OCI-LY3 (cell line): ENCODE results near the gene SFPQ.

ENCODE experiments used
- EZH2phosphoT487 ChIP-seq: fragments of 200-600 bp; shearing (Covaris generic); IDR thresholded peaks from 2 replicates; pipeline ENCODE4 v1.6.1; 2018; ENCODE audit warnings: antibody characterized with exemption, mixed run types, low read depth
- TF ChIP-seq, protein P1 (sequence below): fragments of 200-600, 300-600 bp; sonication (generic); IDR thresholded peaks from 2 replicates; pipeline ENCODE4 v1.5.1; 2014; ENCODE audit warnings: antibody characterized with exemption, low read length, low read depth

DNA sequence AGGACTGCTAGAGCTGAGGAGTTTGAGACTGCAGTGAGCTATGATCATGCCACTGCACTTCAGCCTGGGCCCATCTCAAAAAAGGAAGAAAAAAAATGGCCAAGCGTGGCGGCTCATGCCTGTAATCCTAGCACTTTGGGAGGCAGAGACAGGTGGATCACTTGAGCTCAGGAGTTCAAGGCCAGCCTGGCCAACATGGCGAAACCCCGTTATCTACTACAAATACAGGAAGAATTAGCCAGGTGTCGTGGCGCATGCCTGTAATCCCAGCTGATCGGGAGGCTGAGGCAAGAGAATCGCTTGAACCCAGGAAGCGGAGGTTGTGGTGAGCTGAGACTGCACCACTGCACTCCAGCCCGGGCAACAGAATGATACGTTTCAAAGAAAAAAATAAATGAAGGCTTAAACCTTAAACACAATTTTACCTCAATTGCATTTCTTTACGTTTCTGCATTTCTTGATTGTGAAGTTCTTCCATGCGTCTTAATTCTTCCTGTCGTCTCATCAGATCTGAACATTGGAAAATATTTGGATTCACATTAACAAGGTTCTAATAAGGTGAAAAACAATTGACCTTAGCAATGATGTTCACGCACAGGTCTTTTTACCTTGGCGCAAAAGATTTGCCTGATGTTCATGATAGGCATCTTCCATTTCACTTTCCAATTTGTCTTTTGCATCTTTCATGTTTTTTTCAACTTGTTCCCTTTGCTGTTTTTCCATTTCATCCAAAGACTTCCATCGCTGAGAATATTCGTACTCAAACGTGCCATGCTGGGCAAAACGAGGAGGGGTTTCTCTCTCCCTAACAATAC, 4.2 kb downstream of the SFPQ start:
- TF ChIP-seq, protein P1, sequence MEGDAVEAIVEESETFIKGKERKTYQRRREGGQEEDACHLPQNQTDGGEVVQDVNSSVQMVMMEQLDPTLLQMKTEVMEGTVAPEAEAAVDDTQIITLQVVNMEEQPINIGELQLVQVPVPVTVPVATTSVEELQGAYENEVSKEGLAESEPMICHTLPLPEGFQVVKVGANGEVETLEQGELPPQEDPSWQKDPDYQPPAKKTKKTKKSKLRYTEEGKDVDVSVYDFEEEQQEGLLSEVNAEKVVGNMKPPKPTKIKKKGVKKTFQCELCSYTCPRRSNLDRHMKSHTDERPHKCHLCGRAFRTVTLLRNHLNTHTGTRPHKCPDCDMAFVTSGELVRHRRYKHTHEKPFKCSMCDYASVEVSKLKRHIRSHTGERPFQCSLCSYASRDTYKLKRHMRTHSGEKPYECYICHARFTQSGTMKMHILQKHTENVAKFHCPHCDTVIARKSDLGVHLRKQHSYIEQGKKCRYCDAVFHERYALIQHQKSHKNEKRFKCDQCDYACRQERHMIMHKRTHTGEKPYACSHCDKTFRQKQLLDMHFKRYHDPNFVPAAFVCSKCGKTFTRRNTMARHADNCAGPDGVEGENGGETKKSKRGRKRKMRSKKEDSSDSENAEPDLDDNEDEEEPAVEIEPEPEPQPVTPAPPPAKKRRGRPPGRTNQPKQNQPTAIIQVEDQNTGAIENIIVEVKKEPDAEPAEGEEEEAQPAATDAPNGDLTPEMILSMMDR, result no peak
- TF ChIP-seq EZH2phosphoT487, result no peak
